Testis (tissue), 3 donors: ENCODE results near the gene UBAC2. TPM values are rescaled to one million over a fixed set of nuclear protein-coding genes. Genes with fewer than 3 reads are reported as not detected.

Source experiments
- DNase-seq: peaks from one replicate; pipeline ENCODE4 v3.0.0-alpha.2; 2019
- H3K27ac ChIP-seq, 2 donors: fragments of 200-600 bp; sonication (generic); one replicate each; pipeline ENCODE4 v1.5.1; 2019
- H3K27me3 ChIP-seq: fragments of 200-600 bp; sonication (generic); one replicate; pipeline ENCODE4 v1.5.1; 2019
- H3K36me3 ChIP-seq: fragments of 200-600 bp; sonication (generic); one replicate; pipeline ENCODE4 v1.5.1; 2017; ENCODE audit warnings: low read depth; ENCODE audit errors: missing control alignments
- H3K4me1 ChIP-seq: fragments of 200-600 bp; sonication (generic); one replicate; pipeline ENCODE4 v1.5.1; 2019
- H3K4me3 ChIP-seq, 2 donors: fragments of 200-600 bp; sonication (generic); one replicate each; pipeline ENCODE4 v1.5.1; 2017 to 2019
- H3K9me3 ChIP-seq: fragments of 200-600 bp; sonication (generic); one replicate; pipeline ENCODE4 v1.5.1; 2017
- POLR2A ChIP-seq: fragments of 450-650 bp; IDR thresholded peaks from one replicate; pipeline ENCODE4 v1.6.1; 2017; ENCODE audit warnings: antibody characterized with exemption, mild to moderate bottlenecking, moderate library complexity
- WGBS, 2 donors: methylation state at CpG; one replicate each; pipeline ENCODE4 v1.1.5; 2018; 5-methylcytosine and 5-hydroxymethylcytosine counted together
- intact Hi-C: fragments of 100-400 bp; cut with DNase I; formaldehyde crosslinking; loops from one replicate; pipeline ENCODE4 v1.15.1; 2023; ENCODE audit warnings: low total_unique reads
- polyA plus RNA-seq: library from polyadenylated mRNA; stranded (reverse); fragments of 350-450 nt; fragmentation: Illumina TruSeq; extraction: RNeasy Lipid Tissue Mini Kit (QIAGEN cat#74804); gene quantifications from one replicate; pipeline ENCODE4 v1.2.3, GENCODE V29; 2014; ENCODE audit warnings: low read depth, low replicate concordance; ENCODE audit not compliant: insufficient read depth
- total RNA-seq, 2 donors: library from RNA; depleted of rRNA; stranded (reverse); fragments of >200 nt; gene quantifications; one replicate each; pipeline ENCODE4 v1.2.3, GENCODE V29; 2016
- TF ChIP-seq, protein P1 (sequence below), 3 experiments: fragments of 450-650 bp in 2 of 3; fragments of 200-600 bp in 1 of 3; sonication (generic) in 1 of 3; IDR thresholded peaks; one replicate each; pipeline ENCODE4 v1.5.1; 2016 to 2019; ENCODE audit warnings: antibody characterized with exemption in 3 of 3, mild to moderate bottlenecking in 2 of 3, moderate library complexity in 1 of 3

Gene UBAC2
- total and polyA plus RNA-seq, 3 donors from 2014 or later, result 85.5 to 147 (median 93.0) TPM

DNA sequence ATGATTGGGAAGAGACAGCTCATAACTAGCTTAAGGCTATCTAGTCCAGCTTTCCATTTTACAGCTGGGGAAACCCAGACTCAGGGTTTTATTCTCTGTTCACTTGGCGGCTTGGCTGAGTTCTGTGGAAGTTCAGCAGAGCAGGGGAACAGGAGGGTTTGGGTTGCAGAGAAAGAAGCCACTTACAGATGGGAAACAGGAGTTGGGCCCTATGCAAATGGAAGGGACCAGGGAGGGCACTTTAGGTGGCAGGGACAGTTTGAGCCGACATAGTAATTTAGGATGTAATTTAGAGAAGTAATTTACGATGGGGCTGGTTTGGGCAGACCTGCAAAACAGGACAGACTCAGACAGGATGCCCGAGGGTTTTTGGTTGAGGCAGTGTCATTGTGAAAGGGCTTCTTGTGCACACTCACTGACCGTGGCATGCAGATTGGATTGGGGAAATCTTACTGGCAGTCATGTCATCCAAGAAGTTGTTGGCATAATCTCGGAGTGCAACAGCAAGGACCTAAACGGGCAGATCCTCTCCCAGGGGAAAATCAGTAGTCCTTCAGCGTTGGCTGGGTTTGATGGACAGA, 153.8 kb downstream of the UBAC2 start:
- TF ChIP-seq, protein P1, sequence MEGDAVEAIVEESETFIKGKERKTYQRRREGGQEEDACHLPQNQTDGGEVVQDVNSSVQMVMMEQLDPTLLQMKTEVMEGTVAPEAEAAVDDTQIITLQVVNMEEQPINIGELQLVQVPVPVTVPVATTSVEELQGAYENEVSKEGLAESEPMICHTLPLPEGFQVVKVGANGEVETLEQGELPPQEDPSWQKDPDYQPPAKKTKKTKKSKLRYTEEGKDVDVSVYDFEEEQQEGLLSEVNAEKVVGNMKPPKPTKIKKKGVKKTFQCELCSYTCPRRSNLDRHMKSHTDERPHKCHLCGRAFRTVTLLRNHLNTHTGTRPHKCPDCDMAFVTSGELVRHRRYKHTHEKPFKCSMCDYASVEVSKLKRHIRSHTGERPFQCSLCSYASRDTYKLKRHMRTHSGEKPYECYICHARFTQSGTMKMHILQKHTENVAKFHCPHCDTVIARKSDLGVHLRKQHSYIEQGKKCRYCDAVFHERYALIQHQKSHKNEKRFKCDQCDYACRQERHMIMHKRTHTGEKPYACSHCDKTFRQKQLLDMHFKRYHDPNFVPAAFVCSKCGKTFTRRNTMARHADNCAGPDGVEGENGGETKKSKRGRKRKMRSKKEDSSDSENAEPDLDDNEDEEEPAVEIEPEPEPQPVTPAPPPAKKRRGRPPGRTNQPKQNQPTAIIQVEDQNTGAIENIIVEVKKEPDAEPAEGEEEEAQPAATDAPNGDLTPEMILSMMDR (IDR thresholded peaks at IDR 0.05), result no peak
- TF ChIP-seq POLR2A, result no peak
- no peak for DNase-seq
- no peaks in the 10 kb centered on the region for H3K36me3 ChIP-seq
- H3K4me3 ChIP-seq, result no peak overlapping the region
- H3K9me3 ChIP-seq, result no peaks in the 10 kb centered on the region
- intact Hi-C loops, result no loop called here
- 87 to 88% methylated on average over 8 of the region's 8 CpGs for WGBS, 2 donors
- peaks cover 22% of the 10 kb centered on the region for H3K4me1 ChIP-seq
- no peak overlapping the region for H3K27ac ChIP-seq
- H3K27me3 ChIP-seq, result no peaks in the 10 kb centered on the region

DNA sequence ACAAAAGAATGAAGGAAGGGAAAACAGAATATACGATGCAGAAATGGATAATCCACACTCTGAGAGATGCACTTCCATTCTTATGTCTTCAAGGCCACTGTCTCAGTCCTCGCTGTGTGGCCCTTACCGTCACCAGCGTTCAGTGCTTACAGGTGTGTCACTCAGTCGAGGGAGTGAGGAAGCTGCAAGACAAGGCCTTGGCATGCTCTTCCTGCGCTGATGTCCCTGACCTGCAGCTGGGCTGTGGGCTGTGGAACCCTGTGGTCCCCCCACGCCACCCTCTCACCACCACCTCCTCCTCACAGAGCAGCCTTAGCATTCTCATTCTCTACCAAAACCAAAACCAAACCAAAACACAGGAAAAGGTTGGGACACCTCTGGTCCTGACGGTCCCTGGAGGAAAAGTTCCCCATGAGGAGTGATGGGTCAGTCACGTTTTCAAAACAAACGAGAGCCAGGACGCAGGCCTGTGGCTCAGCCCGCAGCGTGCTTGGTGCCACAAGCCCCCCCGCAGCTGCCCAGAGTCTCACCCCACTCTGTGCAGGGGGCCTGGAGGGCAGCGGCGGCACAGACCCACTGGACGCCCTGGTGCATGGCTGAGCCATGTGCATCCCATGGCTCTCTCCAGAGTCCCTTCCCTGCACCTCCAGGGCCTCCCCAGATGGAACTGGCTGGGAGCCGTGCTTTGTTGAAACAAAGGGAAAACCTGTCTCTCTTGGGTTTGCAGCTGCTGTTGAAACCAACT, 154.8 kb downstream of the UBAC2 start:
- H3K27ac ChIP-seq, result peak overlapping the region in 1 of 2 donors; percentile 66

GRCh38 chr13:99356012-99356261, 155.3 kb downstream of the UBAC2 start:
- no peaks in the 10 kb centered on the region for H3K27me3 ChIP-seq
- intact Hi-C loops, result no loop called here
- no peak for TF ChIP-seq POLR2A
- TF ChIP-seq, protein P1 (IDR thresholded peaks at IDR 0.05), result no peak
- H3K4me1 ChIP-seq, result peaks cover 22% of the 10 kb centered on the region
- no peaks in the 10 kb centered on the region for H3K9me3 ChIP-seq
- no peak for DNase-seq
- no peaks in the 10 kb centered on the region for H3K36me3 ChIP-seq
- 20 to 36% methylated on average over 1 of the region's 1 CpG for WGBS, 2 donors
- no peak overlapping the region for H3K4me3 ChIP-seq
- H3K27ac ChIP-seq, result peak overlapping the region in 1 of 2 donors; percentile 66

More for the DNA sequence above, 154.8 kb downstream of the UBAC2 start:
- DNase-seq, result no peak
- no peaks in the 10 kb centered on the region for H3K9me3 ChIP-seq
- H3K4me1 ChIP-seq, result peaks cover 22% of the 10 kb centered on the region
- H3K36me3 ChIP-seq, result no peaks in the 10 kb centered on the region
- H3K4me3 ChIP-seq, result no peak overlapping the region
- TF ChIP-seq, protein P1 (IDR thresholded peaks at IDR 0.05), result no peak
- TF ChIP-seq POLR2A, result no peak
- no peaks in the 10 kb centered on the region for H3K27me3 ChIP-seq
- WGBS, 2 donors, result 88 to 92% methylated on average over 15 to 17 of the region's 18 CpGs
- intact Hi-C loops, result no loop called here

GRCh38 chr13:99356262-99357091, 155.8 kb downstream of the UBAC2 start:
- H3K4me1 ChIP-seq, result peaks cover 22% of the 10 kb centered on the region
- no peaks in the 10 kb centered on the region for H3K36me3 ChIP-seq
- intact Hi-C loops, result no loop called here
- no peak overlapping the region for H3K4me3 ChIP-seq
- no peaks in the 10 kb centered on the region for H3K9me3 ChIP-seq
- peak; percentile 26 for DNase-seq
- TF ChIP-seq POLR2A, result no peak
- TF ChIP-seq, protein P1 (IDR thresholded peaks at IDR 0.05), result no peak
- peak overlapping the region; percentile 58 to 66 for H3K27ac ChIP-seq
- WGBS, 2 donors, result 56 to 67% methylated on average over 10 of the region's 10 CpGs
- no peaks in the 10 kb centered on the region for H3K27me3 ChIP-seq
